Measurements from ENCODE around the gene DACT3. TPM values are rescaled to one million over a fixed set of nuclear protein-coding genes. Genes with fewer than 3 reads are reported as not detected.

The DACT3 gene
- total and polyA plus RNA-seq, 2 experiments from 2014 or later = 0.78 to 2.6 TPM

DNA sequence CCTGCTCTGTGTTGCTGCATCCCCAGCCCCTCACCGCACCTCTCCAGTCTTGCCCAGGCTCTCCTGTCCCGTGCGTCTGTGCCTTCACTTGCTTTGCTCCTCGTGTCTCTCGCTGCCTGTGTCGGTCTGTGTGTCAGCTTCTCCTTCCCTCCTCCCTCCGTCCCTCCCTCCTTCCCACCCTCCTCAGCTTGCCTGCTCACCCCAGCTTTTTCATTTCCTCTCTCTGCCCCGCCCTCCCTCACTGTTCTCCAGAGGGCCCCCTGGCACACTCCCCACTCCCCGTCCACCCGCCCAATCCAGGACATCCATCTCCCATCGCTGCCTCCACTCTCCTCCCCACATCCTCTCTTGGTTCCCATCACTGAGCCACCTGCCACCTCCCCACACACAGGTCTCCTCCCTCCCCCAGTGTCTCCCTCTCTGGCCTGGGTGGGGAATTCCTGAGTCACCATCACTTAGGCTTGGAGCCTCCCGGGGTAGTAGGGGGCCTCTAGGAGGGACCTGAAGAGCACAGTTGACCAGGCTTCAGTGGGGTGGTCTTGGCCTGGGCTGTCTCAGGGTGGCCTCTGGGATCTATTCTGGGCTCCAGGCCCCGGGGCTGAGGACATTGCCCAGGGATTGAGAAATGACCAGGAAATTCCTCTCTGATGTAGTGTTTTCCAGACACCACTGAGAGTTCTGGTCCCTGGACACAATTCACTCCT, 35.9 kb downstream of the DACT3 start, which contains the start of gene PTGIR (continued):
- TF ChIP-seq, protein P1, sequence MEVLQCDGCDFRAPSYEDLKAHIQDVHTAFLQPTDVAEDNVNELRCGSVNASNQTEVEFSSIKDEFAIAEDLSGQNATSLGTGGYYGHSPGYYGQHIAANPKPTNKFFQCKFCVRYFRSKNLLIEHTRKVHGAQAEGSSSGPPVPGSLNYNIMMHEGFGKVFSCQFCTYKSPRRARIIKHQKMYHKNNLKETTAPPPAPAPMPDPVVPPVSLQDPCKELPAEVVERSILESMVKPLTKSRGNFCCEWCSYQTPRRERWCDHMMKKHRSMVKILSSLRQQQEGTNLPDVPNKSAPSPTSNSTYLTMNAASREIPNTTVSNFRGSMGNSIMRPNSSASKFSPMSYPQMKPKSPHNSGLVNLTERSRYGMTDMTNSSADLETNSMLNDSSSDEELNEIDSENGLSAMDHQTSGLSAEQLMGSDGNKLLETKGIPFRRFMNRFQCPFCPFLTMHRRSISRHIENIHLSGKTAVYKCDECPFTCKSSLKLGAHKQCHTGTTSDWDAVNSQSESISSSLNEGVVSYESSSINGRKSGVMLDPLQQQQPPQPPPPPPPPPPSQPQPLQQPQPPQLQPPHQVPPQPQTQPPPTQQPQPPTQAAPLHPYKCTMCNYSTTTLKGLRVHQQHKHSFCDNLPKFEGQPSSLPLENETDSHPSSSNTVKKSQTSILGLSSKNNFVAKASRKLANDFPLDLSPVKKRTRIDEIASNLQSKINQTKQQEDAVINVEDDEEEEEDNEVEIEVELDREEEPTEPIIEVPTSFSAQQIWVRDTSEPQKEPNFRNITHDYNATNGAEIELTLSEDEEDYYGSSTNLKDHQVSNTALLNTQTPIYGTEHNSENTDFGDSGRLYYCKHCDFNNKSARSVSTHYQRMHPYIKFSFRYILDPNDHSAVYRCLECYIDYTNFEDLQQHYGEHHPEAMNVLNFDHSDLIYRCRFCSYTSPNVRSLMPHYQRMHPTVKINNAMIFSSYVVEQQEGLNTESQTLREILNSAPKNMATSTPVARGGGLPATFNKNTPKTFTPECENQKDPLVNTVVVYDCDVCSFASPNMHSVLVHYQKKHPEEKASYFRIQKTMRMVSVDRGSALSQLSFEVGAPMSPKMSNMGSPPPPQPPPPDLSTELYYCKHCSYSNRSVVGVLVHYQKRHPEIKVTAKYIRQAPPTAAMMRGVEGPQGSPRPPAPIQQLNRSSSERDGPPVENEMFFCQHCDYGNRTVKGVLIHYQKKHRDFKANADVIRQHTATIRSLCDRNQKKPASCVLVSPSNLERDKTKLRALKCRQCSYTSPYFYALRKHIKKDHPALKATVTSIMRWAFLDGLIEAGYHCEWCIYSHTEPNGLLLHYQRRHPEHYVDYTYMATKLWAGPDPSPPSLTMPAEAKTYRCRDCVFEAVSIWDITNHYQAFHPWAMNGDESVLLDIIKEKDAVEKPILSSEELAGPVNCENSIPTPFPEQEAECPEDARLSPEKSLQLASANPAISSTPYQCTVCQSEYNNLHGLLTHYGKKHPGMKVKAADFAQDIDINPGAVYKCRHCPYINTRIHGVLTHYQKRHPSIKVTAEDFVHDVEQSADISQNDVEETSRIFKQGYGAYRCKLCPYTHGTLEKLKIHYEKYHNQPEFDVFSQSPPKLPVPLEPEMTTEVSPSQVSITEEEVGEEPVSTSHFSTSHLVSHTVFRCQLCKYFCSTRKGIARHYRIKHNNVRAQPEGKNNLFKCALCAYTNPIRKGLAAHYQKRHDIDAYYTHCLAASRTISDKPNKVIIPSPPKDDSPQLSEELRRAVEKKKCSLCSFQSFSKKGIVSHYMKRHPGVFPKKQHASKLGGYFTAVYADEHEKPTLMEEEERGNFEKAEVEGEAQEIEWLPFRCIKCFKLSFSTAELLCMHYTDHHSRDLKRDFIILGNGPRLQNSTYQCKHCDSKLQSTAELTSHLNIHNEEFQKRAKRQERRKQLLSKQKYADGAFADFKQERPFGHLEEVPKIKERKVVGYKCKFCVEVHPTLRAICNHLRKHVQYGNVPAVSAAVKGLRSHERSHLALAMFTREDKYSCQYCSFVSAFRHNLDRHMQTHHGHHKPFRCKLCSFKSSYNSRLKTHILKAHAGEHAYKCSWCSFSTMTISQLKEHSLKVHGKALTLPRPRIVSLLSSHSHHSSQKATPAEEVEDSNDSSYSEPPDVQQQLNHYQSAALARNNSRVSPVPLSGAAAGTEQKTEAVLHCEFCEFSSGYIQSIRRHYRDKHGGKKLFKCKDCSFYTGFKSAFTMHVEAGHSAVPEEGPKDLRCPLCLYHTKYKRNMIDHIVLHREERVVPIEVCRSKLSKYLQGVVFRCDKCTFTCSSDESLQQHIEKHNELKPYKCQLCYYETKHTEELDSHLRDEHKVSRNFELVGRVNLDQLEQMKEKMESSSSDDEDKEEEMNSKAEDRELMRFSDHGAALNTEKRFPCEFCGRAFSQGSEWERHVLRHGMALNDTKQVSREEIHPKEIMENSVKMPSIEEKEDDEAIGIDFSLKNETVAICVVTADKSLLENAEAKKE (CRISPR knock-in tag; IDR thresholded peaks at IDR 0.05) = no peak
- TF ChIP-seq ZNF114 (CRISPR knock-in tag; IDR thresholded peaks at IDR 0.05) (no peak), ZNF331 (CRISPR knock-in tag; IDR thresholded peaks at IDR 0.05; ENCODE audit: low read depth) (no peak)

DNA sequence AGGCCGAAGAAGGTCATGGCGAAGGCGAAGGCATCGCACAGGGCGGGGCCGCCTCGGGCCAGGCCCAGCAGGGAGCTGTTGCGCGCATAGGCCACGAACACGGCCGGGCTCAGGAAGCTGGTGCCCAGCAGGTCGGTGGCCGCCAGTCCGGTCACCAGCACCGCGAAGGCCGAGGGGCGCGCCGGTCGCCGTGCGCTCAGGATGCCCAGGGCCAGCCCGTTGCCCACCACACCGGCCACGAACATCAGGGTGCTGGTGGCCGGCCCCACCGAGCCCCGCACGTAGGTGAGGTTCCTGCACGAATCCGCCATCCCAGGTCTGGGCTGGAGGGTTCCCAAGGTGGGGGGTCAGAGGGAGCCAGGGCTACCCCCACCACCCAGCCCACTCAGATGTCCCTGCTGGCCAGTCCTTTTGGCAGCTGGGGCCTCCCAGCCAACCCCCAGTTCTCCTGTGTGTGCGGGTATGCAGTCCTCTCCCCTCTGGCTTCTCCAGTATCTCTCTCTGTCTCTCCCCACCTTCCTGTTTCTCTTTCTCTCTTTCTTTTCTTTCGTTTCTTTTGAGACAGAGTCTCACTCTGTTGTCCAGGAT, 37.0 kb downstream of the DACT3 start:
- no peaks in the 10 kb centered on the region; the same call in 2 of the 3 replicates for H3K36me3 Mint-ChIP-seq (ENCODE audit: low read depth)
- Histone ChIP-seq H3K79me2 (replicated peaks; ENCODE audit: insufficient read depth) (no peaks in the 10 kb centered on the region), H2AFZ (no peak overlapping the region), H3F3A (replicated peaks; ENCODE audit: low read depth) (no peaks in the 10 kb centered on the region), H4K20me1 (replicated peaks; ENCODE audit: insufficient read depth) (no peaks in the 10 kb centered on the region), H3K27me3 (ENCODE audit: insufficient read depth) (no peaks in the 10 kb centered on the region), H3K36me3 (ENCODE audit: insufficient read depth) (no peaks in the 10 kb centered on the region), H3K9me2 (ENCODE audit: insufficient read depth) (no peaks in the 10 kb centered on the region), H3K4me2 (no peak overlapping the region), H3K27ac (ENCODE audit: low read depth) (no peak overlapping the region), H3K4me1 (ENCODE audit: insufficient read depth) (no peaks in the 10 kb centered on the region), H3K4me3 (no peak overlapping the region)
- H3K9me3 Mint-ChIP-seq = no peaks in the 10 kb centered on the region
- no peak overlapping the region for H3K4me3 Mint-ChIP-seq
- TF ChIP-seq ZNF114 (CRISPR knock-in tag; IDR thresholded peaks at IDR 0.05) (no peak), CTCF (conservative IDR thresholded peaks at IDR 0.05; ENCODE audit: low read depth in 2 of 2) (no peak), CREB1 (CRISPR knock-in tag; IDR thresholded peaks at IDR 0.05; ENCODE audit: low read depth) (no peak), ZNF331 (CRISPR knock-in tag; IDR thresholded peaks at IDR 0.05; ENCODE audit: low read depth) (no peak), JUNB (IDR thresholded peaks at IDR 0.05; ENCODE audit: unreplicated experiment) (no peak), STAT1 (IDR thresholded peaks at IDR 0.05; ENCODE audit: unreplicated experiment) (no peak)
- TF ChIP-seq, protein P2, sequence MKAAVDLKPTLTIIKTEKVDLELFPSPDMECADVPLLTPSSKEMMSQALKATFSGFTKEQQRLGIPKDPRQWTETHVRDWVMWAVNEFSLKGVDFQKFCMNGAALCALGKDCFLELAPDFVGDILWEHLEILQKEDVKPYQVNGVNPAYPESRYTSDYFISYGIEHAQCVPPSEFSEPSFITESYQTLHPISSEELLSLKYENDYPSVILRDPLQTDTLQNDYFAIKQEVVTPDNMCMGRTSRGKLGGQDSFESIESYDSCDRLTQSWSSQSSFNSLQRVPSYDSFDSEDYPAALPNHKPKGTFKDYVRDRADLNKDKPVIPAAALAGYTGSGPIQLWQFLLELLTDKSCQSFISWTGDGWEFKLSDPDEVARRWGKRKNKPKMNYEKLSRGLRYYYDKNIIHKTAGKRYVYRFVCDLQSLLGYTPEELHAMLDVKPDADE (IDR thresholded peaks at IDR 0.05) = no peak
- ATAC-seq (no peak), DNase-seq (ENCODE audit: low spot score) (no peak)
- H3K27ac Mint-ChIP-seq = no peak overlapping the region
- H3K27me3 Mint-ChIP-seq (ENCODE audit: insufficient read depth, low read depth, poor library complexity) = peaks cover 14% of the 10 kb centered on the region
- peaks cover 7% of the 10 kb centered on the region for H3K4me1 Mint-ChIP-seq

Measured in GM23338 (cell line).